ACC112 (cell line): ENCODE results near the gene ZNF568.

Experiments
- H2AFZ ChIP-seq: fragments of 200-600 bp; sonication (generic); one replicate; pipeline ENCODE4 v1.6.0; 2017; ENCODE audit warnings: antibody characterized with exemption, low read length; ENCODE audit not compliant: unreplicated experiment
- H3K27ac ChIP-seq: fragments of 200-600 bp; sonication (generic); 2 replicates; pipeline ENCODE4 v1.5.1; 2014; ENCODE audit warnings: low read depth, mild to moderate bottlenecking, antibody characterized with exemption, low read length, moderate library complexity
- H3K27me3 ChIP-seq: fragments of 200-600 bp; sonication (generic); 2 replicates; pipeline ENCODE4 v1.6.1; 2014; ENCODE audit warnings: mild to moderate bottlenecking, antibody characterized with exemption, low read length, moderate library complexity, mixed read lengths; ENCODE audit not compliant: insufficient read depth
- H3K36me3 ChIP-seq: fragments of 200-600 bp; sonication (generic); 2 replicates; pipeline ENCODE4 v1.6.1; 2016; ENCODE audit warnings: mild to moderate bottlenecking, antibody characterized with exemption, low read length, moderate library complexity, mixed read lengths; ENCODE audit not compliant: insufficient read depth
- H3K4me1 ChIP-seq: fragments of 200-600 bp; sonication (generic); one replicate; pipeline ENCODE4 v1.6.1; 2016; ENCODE audit warnings: low read length, mixed read lengths; ENCODE audit not compliant: insufficient read depth, unreplicated experiment, control insufficient read depth
- H3K4me3 ChIP-seq: fragments of 200-600 bp; sonication (generic); 2 replicates; pipeline ENCODE4 v1.5.1; 2014; ENCODE audit warnings: mild to moderate bottlenecking, low read depth, low read length
- H3K79me2 ChIP-seq: fragments of 200-600 bp; sonication (generic); one replicate; pipeline ENCODE4 v1.6.0; 2016; ENCODE audit warnings: low read length; ENCODE audit not compliant: control insufficient read depth, unreplicated experiment, insufficient read depth

ZNF568 gene

GRCh38 chr19:36915992-36916830 is at the start of gene ZNF568, which contains the start of gene ZNF829:
Gene ZNF568, plus strand, starts transcription at chr19:36916332. Its CDS starts 6,439 bp downstream, at chr19:36922771.
Gene ZNF829, minus strand, starts transcription at chr19:36916291. Its CDS starts 1,124 bp downstream, at chr19:36915167.
- Histone ChIP-seq H3K4me1 (no peaks in the 10 kb centered on the region), H2AFZ (peak within 1 kb of the TSS; percentile 96), H3K79me2 (peaks cover 16% of the 10 kb centered on the region), H3K4me3 (peak within 1 kb of the TSS; percentile 94), H3K36me3 (peaks cover 18% of the 10 kb centered on the region; the same call in 1 of the 2 replicates), H3K27me3 (no peaks in the 10 kb centered on the region), H3K27ac (peak within 1 kb of the TSS; percentile 81)

GRCh38 chr19:36876993-36877938 is 38.9 kb upstream of the ZNF568 start:
- Histone ChIP-seq H3K36me3 (peaks cover 20% of the 10 kb centered on the region), H3K4me1 (no peaks in the 10 kb centered on the region), H3K27ac (no peak overlapping the region), H2AFZ (no peak overlapping the region), H3K79me2 (no peaks in the 10 kb centered on the region), H3K4me3 (no peak overlapping the region), H3K27me3 (no peaks in the 10 kb centered on the region)

GRCh38 chr19:36891768-36892357 is 24.3 kb upstream of the ZNF568 start:
- Histone ChIP-seq H3K79me2 (no peaks in the 10 kb centered on the region), H3K4me1 (no peaks in the 10 kb centered on the region), H3K36me3 (peaks cover 56% of the 10 kb centered on the region), H3K27ac (no peak overlapping the region), H3K4me3 (no peak overlapping the region), H3K27me3 (no peaks in the 10 kb centered on the region), H2AFZ (no peak overlapping the region)

- Histone ChIP-seq H3K4me3 (no peak overlapping the region), H3K36me3 (peaks cover 70% of the 10 kb centered on the region), H3K27ac (no peak overlapping the region), H3K27me3 (no peaks in the 10 kb centered on the region), H3K79me2 (no peaks in the 10 kb centered on the region), H2AFZ (no peak overlapping the region), H3K4me1 (no peaks in the 10 kb centered on the region)
Measured at GRCh38 chr19:36894849-36895383, 21.2 kb upstream of the ZNF568 start.

GRCh38 chr19:36898422-36898821 is 17.7 kb upstream of the ZNF568 start:
- no peaks in the 10 kb centered on the region for H3K79me2 ChIP-seq
- H2AFZ ChIP-seq = no peak overlapping the region
- no peaks in the 10 kb centered on the region for H3K27me3 ChIP-seq
- no peak overlapping the region for H3K27ac ChIP-seq
- no peaks in the 10 kb centered on the region for H3K4me1 ChIP-seq
- H3K36me3 ChIP-seq = peaks cover 53% of the 10 kb centered on the region
- H3K4me3 ChIP-seq = no peak overlapping the region

GRCh38 chr19:36916991-36917390 is 859 bp downstream of the ZNF568 start:
- Histone ChIP-seq H3K27me3 (no peaks in the 10 kb centered on the region), H3K36me3 (peaks cover 19% of the 10 kb centered on the region), H3K27ac (peak overlapping the region; percentile 81), H3K79me2 (peaks cover 16% of the 10 kb centered on the region), H3K4me3 (peak overlapping the region; percentile 94), H2AFZ (peak overlapping the region; percentile 96), H3K4me1 (no peaks in the 10 kb centered on the region)

GRCh38 chr19:36918090-36918489 is 2.0 kb downstream of the ZNF568 start:
- Histone ChIP-seq H3K4me1 (no peaks in the 10 kb centered on the region), H3K27ac (no peak overlapping the region), H3K36me3 (peaks cover 15% of the 10 kb centered on the region), H3K79me2 (peaks cover 16% of the 10 kb centered on the region), H2AFZ (no peak overlapping the region), H3K27me3 (no peaks in the 10 kb centered on the region), H3K4me3 (no peak overlapping the region)

GRCh38 chr19:36931684-36932083 is 15.6 kb downstream of the ZNF568 start:
- Histone ChIP-seq H3K36me3 (peaks cover 6% of the 10 kb centered on the region; the same call in 1 of the 2 replicates), H3K27ac (no peak overlapping the region), H3K27me3 (no peaks in the 10 kb centered on the region)

GRCh38 chr19:36939153-36939552 is 23.0 kb downstream of the ZNF568 start:
- H3K27me3 ChIP-seq = no peaks in the 10 kb centered on the region
- no peak overlapping the region for H2AFZ ChIP-seq
- no peak overlapping the region for H3K4me3 ChIP-seq
- H3K27ac ChIP-seq = no peak overlapping the region
- peaks cover 14% of the 10 kb centered on the region for H3K36me3 ChIP-seq
- H3K79me2 ChIP-seq = no peaks in the 10 kb centered on the region
- H3K4me1 ChIP-seq = no peaks in the 10 kb centered on the region

More at GRCh38 chr19:36931684-36932083, 15.6 kb downstream of the ZNF568 start:
- H2AFZ ChIP-seq = no peak overlapping the region
- no peaks in the 10 kb centered on the region for H3K79me2 ChIP-seq
- H3K4me1 ChIP-seq = no peaks in the 10 kb centered on the region
- no peak overlapping the region for H3K4me3 ChIP-seq
